NCI-H460 (cell line): ENCODE data around the gene DERA. TPM values are rescaled to one million over a fixed set of nuclear protein-coding genes. Genes with fewer than 3 reads are reported as not detected.
"Not testable (repeated sequence)": the region's sequence is repeated elsewhere in the genome, so short reads cannot be mapped to it uniquely, and the experiment has no call there.

Experiments used
- DNase-seq: peaks from one replicate; pipeline ENCODE4 v3.0.0-alpha.2; 2016; ENCODE audit warnings: low read depth; ENCODE audit errors: extremely low read depth
- total RNA-seq: library from RNA; depleted of rRNA; stranded (reverse); fragments of >200 nt; shearing (Covaris generic); gene quantifications from 2 replicates; pipeline ENCODE4 v1.2.3, GENCODE V29; 2014

Gene DERA
- total RNA-seq, 1 experiment from 2014 or later, result 53.8 TPM

GRCh38 chr12:15997910-15998309 is 86.8 kb downstream of the DERA start:
- DNase-seq, result no peak

GRCh38 chr12:16002880-16003279 is 91.7 kb downstream of the DERA start:
- DNase-seq, result no peak

- no peak for DNase-seq
Measured at GRCh38 chr12:16003460-16003859, 92.3 kb downstream of the DERA start.

DNA sequence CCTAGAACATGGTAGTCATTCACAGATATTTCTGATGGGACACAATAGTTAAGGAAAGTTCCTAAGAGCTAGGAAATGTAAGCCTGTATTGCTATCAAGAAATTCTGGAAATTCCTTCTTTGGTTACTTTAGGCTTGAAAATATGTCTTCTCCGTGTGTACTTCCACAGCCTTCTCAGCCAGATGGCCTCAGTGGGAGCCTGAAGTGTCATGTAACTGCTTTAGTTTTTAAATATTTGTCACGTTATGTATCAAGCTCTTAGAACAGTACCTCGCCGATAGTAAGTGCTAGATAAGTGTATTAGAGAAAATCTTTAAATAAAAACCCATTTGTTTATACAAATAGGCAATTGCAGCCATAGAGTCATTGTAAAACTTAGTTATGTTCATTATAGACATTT is 95.6 kb downstream of the DERA start:
- DNase-seq, result no peak

DNA sequence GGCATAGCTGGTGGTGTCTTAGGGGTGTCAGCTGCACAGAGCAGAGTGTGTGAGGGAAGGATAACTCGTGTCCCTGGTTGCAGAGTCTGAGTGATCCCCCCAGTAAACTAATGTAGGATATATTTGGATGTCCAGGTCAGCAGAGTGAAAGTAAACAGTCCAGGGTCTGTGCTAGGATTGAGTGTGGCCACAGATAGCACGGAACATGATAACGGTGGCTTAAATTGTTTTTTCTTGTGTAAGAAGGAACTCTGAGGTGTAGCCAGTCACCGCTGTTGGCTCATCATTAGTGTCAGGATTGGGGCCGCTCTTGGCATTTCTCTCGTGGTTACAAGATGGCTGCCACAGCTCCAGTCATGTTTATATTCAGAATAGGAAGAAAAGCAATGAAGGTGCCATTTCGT is 97.3 kb downstream of the DERA start:
- DNase-seq, result no peak

DNA sequence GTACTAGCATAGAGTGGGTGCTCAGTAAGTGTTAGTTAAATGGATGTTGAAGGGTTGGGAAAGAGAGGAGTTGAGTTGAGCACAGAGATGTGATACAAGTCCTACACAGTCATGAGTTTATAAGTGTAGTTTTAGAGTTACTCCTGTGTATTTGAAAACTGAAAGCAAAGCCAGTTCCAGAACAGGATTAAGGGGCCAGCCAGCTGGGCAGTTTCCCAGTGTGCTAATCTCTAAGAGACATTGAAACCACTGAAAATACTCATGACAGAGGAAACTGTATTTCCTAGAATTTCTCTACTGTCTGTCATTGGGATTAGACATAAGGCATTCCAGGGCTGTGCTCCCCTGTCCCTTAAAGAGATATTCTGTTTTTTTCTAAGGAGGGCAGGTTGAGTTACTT is 101.0 kb downstream of the DERA start:
- no peak for DNase-seq

- DNase-seq, result not testable (repeated sequence)
Measured at GRCh38 chr12:16013722-16014121, 102.6 kb downstream of the DERA start.

DNA sequence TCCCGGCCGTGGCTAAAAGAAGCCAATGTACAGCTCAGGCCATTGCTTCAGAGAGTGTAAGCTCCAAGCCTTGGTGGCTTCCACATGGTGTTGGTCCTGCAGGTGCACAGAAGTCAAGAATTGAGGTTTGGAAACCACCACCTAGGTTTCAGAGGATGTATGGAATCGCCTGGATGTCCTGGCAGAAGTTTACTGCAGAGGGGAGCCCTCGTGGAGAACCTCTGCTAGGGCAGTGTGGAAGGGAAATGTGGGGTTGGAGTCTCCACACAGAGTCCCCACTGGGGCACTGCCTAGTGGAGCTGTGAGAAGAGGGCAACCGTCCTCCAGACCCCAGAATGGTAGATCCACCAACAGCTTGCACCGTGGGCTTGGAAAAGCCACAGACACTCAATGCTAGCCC is 103.3 kb downstream of the DERA start:
- DNase-seq, result not testable (repeated sequence)

DNA sequence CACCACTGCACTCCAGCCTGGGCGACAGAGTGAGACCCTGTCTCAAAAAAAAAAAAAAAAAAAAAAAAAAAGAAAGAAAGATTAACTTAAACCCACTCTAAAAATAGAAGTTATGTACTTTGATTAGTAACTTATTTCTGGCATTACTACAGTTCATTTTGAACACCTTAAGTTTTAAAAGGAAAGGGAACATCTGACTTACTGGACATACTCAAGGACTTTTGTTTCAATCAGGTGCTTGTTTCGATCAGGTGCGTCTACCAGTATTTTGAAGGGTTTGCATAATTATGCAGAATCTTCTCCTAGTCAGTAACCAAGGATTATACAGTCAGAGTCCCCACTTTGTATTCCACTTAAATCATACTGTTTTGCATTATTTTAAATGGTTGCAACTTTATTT is 105.6 kb downstream of the DERA start:
- no peak for DNase-seq

GRCh38 chr12:16018306-16018705 is 107.2 kb downstream of the DERA start:
- no peak for DNase-seq

- DNase-seq, result no peak
Measured at GRCh38 chr12:16019136-16019535, 108.0 kb downstream of the DERA start.

DNA sequence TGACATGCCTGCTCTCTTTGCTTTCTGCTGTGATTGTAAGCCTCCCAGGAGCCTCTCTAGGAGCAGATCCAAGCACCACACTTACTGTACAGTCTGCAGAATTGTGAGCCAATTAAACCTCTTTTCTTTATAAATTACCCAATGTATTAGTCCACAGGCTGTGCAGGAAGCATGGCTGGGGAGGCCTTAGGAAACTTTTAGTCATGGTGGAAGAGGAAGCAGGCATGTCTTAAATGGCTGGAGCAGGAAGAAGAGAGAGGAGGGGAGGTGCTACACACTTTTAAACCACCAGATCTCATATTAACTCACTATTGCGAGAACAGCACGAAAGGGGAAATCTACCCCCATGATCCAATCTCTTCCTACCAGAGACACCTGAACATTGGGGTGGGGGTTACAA is 108.9 kb downstream of the DERA start:
- no peak for DNase-seq

- DNase-seq, result no peak
Measured at GRCh38 chr12:16021026-16021425, 109.9 kb downstream of the DERA start.

- no peak for DNase-seq
Measured at GRCh38 chr12:16021676-16022075, 110.5 kb downstream of the DERA start.

DNA sequence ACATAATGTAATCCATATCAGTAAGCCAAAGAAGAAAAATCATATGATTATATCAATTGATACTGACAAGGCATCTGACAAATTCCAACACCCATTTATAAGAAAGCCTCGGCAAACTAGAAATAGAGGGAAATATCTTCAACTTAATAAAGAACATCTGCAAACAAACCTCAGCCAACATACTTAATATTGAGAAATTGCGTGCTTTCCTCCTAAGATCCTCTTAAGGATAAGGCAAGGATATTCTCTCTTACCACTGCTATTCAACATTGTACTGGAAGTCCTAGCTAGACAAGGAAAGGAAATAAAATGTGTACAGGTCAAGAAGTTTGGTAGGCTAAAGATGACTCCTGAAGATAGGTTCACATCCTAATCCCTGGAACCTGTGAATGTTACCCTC is 115.9 kb downstream of the DERA start:
- DNase-seq, result no peak

DNA sequence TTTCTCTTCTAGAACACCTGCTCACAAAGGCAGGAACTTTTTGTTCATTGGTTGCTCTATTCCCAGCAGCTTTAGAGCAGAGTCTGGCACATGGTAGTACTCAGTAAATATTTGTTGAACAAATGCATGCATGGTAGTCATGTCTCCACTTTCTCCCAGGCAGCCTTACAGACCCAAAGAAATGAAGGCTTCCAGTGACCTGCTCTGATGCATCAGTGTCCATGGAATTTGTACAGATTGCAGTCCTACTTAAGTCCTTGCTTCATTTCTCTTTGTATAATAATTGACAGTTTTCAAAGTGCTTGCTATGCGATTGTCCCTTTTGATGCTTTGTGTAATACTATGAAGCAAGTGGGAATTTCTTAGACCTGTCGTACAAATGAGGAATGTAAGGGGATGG is 119.6 kb downstream of the DERA start:
- no peak for DNase-seq

GRCh38 chr12:16034136-16034817 is 123.1 kb downstream of the DERA start:
- DNase-seq, result no peak

GRCh38 chr12:16036073-16036472 is 124.9 kb downstream of the DERA start:
- no peak for DNase-seq

DNA sequence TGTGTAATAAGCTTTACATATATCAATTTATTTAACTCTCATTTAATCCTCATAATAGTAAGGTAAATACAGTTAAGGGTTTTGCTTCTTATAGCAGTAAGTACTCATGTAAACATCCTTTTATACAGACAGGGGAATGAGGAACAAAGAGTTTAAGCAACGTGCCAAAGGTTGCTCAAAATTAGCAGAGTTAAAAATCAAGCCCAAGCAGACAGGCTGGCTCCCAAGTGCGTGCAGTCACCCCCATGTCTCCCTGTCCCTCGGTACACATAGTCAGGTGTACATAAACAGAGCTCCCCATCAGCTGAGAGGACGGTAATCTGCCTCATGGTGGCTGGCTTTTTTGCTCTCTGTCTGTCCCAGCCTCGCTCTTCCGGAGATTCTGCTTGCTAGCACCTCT is 126.4 kb downstream of the DERA start:
- DNase-seq, result no peak

- no peak for DNase-seq
Measured at GRCh38 chr12:16043480-16043879, 132.3 kb downstream of the DERA start.

DNA sequence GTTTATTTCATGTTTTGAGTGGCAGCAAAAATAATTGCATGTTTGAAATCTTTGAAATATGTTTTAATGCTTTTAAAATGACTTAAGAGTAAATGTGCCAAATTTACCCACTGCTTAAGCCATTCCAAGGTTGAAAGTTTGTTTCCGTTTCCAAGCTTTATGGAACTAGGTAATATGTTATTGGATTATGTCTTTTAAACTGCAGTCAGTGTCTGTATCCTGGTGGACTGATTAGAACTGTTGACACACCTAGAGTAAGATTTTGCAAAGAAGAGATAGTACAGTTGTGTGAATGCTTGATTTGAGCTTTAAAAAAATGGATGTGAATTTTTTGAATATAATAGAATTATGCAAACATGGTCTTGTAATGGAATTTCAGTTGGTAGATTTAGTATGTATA is 135.1 kb downstream of the DERA start:
- no peak for DNase-seq

DNA sequence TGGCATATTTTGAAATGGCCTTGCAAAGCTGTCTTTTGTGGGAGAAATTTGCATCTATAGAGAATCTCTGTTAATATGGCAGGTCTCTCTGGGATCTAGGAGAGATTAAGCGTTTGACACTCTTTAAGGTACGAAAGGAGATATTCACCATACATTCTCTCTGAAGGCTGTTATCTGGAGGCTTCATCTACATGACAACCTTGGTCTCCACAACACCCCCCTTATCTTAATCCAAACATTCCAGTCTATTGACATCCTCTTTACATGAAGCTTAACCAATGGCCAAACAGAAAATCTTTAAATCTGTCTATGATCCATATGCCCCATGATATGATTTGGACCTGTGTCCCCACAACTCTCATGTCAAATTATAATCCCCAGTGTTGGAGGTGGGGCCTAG is 137.4 kb downstream of the DERA start:
- DNase-seq, result no peak

DNA sequence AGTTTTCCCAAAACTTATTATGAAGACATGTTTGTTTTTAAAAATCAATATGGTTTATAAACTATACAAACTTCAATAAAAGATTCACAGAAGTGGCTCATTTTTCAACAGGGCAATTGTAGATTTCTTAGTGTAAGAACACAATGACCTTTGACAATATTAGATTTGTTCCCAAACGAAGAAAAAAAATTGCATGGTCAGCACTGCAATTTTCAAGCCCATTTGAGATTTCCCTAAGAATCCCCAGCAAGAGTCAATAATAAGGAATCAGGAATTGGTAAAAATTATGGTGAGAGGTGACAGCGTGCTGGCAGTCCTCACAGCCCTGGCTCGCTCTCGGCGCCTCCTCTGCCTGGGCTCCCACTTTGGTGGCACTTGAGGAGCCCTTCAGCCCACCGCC is 145.8 kb downstream of the DERA start:
- DNase-seq, result no peak
